MM.1S (cell line): ENCODE results near the gene FRMD4B.

Experiments
- EZH2 ChIP-seq: fragments of 300-600 bp; sonication (generic); optimal IDR thresholded peaks from 2 replicates; pipeline ENCODE3; 2017; ENCODE audit warnings: low read depth, mild to moderate bottlenecking, antibody characterized with exemption, low read length, mixed read lengths
- EZH2phosphoT487 ChIP-seq: fragments of 300-600 bp; sonication (generic); IDR thresholded peaks from 2 replicates; pipeline ENCODE4 v1.6.1; 2018; ENCODE audit warnings: antibody characterized with exemption, low read length
- TF ChIP-seq, protein P1 (sequence below): fragments of 300-600 bp; sonication (generic); IDR thresholded peaks from 2 replicates; pipeline ENCODE4 v1.5.1; 2016; ENCODE audit warnings: antibody characterized with exemption, low read length, mixed read lengths

DNA sequence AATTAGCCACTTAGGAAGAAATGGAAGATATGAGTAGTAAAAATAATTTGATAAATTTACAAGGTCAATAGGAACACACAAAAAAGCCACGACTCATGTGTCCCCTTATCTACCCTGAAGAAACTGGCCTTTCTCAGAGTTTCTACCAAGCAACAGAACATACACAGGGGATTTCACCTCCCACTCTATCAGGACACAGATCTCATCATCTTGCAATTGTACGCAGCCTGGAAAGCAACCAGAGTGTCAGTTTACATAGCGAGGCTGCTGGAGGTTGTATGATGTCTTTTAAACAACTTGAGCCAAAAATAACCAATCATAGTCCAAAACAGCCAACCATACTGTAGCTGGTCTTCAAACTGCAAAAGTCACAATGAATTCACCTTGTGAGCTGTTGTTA lies 243.8 kb downstream of the FRMD4B start:
- TF ChIP-seq, protein P1, sequence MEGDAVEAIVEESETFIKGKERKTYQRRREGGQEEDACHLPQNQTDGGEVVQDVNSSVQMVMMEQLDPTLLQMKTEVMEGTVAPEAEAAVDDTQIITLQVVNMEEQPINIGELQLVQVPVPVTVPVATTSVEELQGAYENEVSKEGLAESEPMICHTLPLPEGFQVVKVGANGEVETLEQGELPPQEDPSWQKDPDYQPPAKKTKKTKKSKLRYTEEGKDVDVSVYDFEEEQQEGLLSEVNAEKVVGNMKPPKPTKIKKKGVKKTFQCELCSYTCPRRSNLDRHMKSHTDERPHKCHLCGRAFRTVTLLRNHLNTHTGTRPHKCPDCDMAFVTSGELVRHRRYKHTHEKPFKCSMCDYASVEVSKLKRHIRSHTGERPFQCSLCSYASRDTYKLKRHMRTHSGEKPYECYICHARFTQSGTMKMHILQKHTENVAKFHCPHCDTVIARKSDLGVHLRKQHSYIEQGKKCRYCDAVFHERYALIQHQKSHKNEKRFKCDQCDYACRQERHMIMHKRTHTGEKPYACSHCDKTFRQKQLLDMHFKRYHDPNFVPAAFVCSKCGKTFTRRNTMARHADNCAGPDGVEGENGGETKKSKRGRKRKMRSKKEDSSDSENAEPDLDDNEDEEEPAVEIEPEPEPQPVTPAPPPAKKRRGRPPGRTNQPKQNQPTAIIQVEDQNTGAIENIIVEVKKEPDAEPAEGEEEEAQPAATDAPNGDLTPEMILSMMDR = no peak
- TF ChIP-seq EZH2 (no peak), EZH2phosphoT487 (no peak)
